GM23338 (cell line): Measurements from ENCODE around the gene TCF12.

Experiments used
- CREB1 ChIP-seq: fragments of 250-450 bp; sonication (Bioruptor Pico); IDR thresholded peaks from 2 replicates; pipeline ENCODE4 v1.5.0; 2020; ENCODE audit warnings: low read depth, mild to moderate bottlenecking, moderate library complexity
- CTCF ChIP-seq, 2 experiments: fragments of 200-600 bp in 1 of 2; sonication (generic) in 1 of 2; conservative IDR thresholded peaks; 2 replicates each; pipeline versions ENCODE4 v1.5.1 to v1.6.1; 2016 to 2017; ENCODE audit warnings: antibody characterized with exemption in 2 of 2, low read depth in 2 of 2, mild to moderate bottlenecking in 2 of 2, moderate library complexity in 1 of 2
- ETS1 ChIP-seq: IDR thresholded peaks from 2 replicates; pipeline ENCODE4 v1.6.1; 2016; ENCODE audit warnings: antibody characterized with exemption
- EZH2 ChIP-seq: fragments of 200-600 bp; sonication (generic); IDR thresholded peaks from one replicate; pipeline ENCODE4 v1.8.0; 2017; ENCODE audit warnings: antibody characterized with exemption, mild to moderate bottlenecking, low read depth; ENCODE audit not compliant: unreplicated experiment
- EZH2phosphoT487 ChIP-seq: fragments of 200-600 bp; sonication (generic); IDR thresholded peaks from one replicate; pipeline ENCODE4 v1.8.1; 2018; ENCODE audit warnings: antibody characterized with exemption; ENCODE audit not compliant: unreplicated experiment
- JUNB ChIP-seq: IDR thresholded peaks from one replicate; pipeline ENCODE4 v1.6.1; 2016; ENCODE audit warnings: antibody characterized with exemption; ENCODE audit not compliant: unreplicated experiment
- POLR2AphosphoS5 ChIP-seq: IDR thresholded peaks from 2 replicates; pipeline ENCODE4 v1.6.1; 2016; ENCODE audit warnings: antibody characterized with exemption, low read depth
- REST ChIP-seq: IDR thresholded peaks from one replicate; pipeline ENCODE4 v1.6.1; 2018; ENCODE audit warnings: antibody characterized with exemption; ENCODE audit not compliant: unreplicated experiment
- STAT1 ChIP-seq: IDR thresholded peaks from one replicate; pipeline ENCODE4 v1.6.1; 2016; ENCODE audit warnings: antibody characterized with exemption; ENCODE audit not compliant: unreplicated experiment
- ZNF331 ChIP-seq: fragments of 250-450 bp; sonication (Bioruptor Pico); IDR thresholded peaks from 2 replicates; pipeline ENCODE4 v1.5.0; 2020; ENCODE audit warnings: low read depth, mild to moderate bottlenecking, moderate library complexity
- ZNF462 ChIP-seq: fragments of 250-450 bp; sonication (Bioruptor Pico); IDR thresholded peaks from 2 replicates; pipeline ENCODE4 v1.5.0; 2020; ENCODE audit warnings: mild to moderate bottlenecking, moderate library complexity

- TF ChIP-seq CTCF (conservative IDR thresholded peaks at IDR 0.05; ENCODE audit: low read depth in 2 of 2) (no peak), EZH2 (no peak), CREB1 (CRISPR knock-in tag) (no peak), POLR2AphosphoS5 (no peak), JUNB (no peak), REST (no peak), EZH2phosphoT487 (no peak), ZNF462 (CRISPR knock-in tag) (no peak), ETS1 (no peak), STAT1 (no peak), ZNF331 (CRISPR knock-in tag) (no peak)
Observed at GRCh38 chr15:57193161-57193560, 274.7 kb downstream of the TCF12 start.
